Activated CD8-positive, alpha-beta memory T cell treated with anti-CD3 and anti-CD28 coated beads for 4 hours (primary cell): ENCODE measurements around the gene LYPLAL1.
"Not testable (repeated sequence)": the region's sequence is repeated elsewhere in the genome, so short reads cannot be mapped to it uniquely, and the experiment has no call there.

ENCODE experiments used
- DNase-seq, 2 donors: peaks; one replicate each; pipeline ENCODE4 v3.0.0-alpha.2; 2020; ENCODE audit warnings: low read depth in 2 of 2

LYPLAL1 gene

DNA sequence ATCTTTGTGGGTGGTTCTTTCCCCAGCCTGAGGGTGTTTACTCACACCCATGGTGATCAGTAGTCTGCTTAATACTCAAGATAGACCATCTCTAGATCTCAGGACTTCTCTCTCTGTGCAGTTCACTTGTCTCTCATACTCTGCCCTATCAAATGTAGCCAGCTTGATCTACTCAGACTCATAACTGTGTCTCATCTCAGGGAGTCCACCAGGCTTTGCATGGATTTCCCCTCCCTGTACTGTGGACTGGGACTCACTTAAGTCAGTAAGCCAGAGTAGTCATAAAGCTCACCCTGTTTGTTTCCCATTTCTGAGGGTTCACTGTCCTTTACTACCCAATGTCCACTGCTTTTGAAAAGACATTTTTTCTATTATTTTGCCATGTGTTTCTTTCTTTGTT is 41.8 kb downstream of the LYPLAL1 start:
- DNase-seq = no peak

DNA sequence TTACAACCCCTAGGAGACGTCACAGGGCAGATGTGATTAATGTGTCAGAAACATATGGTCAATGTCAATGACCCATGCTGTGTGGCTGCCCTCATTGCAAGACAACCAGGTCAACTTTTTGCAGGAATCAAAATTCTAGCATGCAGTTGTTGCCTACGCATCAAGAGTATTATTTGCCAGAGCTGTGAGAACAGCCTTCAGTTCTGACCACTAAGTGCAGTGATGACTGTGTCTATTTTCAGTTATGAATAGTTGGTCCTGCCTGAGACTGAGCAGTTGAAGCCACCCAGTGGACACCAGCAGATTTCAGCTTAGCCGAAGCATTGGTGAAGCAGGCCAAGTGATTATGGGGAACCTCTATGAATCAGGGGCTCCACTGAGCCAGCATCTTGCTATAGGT is 47.3 kb downstream of the LYPLAL1 start:
- no peak for DNase-seq

DNA sequence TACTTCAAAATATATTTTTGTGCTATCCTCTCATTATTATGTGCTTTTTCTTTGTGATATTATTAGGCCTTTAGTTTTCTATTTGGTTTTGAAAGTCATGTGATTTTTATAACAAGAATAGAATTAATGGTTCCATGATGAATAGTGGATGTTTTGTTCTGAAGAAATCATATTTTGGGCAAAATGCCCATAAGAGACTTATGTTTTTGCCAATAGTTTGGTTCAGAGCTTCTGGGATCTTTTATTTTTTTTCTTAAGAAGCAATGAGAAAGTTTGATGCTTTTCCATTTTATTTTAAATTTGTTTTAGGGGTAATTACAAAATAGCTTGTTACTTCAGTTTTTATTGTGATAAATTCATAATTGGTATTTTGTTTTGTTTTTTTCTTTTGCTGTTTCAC is 49.8 kb downstream of the LYPLAL1 start:
- no peak for DNase-seq

DNA sequence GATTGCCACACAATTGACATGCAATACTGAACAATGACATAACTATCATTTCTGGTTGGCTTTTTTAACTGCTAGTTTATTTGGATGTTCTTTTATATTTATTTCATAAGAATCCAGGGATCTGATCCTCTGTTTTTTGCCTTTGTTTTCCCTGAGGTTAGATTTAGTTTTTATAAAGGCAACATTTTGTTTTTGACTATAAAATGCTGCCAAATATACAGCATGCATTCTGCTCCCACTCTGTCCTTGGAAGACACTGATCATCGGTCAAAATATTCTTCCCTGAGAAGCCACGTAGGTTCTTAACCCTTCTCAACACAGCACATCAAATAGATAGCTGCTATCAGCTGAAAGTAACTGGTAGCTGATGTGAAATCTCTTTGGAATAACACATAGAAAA is 52.5 kb downstream of the LYPLAL1 start:
- DNase-seq = no peak

DNA sequence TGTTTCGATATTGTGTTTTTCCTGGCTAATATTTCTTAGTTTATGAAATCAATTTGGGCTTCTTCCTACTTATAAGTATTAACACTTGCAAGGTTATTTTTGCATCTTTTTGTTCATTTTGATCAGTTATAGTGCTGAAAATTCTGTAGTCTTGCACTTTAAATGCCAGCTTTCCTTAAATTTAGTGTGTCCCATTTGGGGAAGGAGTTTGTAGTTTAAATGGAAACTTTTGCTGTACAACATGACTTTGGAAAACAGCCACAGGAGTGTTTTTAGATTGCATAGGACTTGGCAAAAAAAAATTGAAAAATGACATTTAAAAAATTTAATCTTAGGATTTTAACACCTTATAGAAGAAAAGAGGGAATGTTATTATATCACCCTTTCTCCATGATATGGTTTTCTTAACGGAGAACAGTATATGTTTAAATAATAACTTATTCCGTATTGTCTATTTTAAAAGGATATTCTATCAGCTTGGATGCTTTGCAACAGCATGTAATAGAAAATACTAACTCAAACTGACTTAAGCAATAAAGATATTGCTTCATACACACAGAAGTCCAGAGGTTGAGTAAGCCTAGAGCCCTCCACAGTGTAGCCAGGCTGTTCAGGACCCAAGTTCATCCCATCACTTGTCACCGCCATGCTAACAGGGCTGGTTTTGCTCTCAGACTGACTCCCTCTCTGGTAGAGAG is 53.8 kb downstream of the LYPLAL1 start:
- DNase-seq = no peak

DNA sequence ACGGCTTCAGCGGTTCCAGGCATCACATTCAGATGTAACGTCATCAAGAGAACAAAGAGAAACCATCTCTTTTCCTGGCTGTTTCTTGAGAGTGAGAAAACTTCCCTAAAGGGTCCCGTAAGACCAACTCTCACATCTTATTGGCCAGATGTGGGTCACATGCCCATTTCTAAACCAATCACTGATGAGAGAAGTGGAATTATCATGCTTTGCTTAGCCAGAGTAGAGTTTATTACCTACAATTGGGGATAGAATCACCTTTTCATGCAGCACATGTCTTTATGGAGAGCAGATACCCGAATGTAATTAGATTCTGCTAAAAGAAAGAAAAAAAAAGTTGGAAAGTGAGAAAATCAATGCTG is 54.4 kb downstream of the LYPLAL1 start:
- no peak for DNase-seq

DNA sequence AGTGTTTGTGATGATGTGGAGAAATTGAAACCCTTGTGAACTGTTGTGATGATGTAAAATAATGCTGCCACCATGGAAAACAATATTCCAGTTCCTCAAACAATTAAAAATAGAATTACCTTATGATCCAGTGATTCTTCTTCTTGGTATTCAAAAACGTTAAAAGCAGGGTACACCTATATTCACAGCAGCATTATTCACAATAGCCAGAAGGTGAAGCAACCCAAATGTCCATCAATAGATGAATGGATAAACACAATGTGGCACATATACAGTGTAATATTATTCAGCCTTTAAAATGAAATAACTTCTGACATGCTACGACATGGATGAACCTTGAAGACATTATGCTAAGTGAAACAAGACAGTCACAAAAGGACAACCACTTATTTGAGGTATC is 59.2 kb downstream of the LYPLAL1 start:
- DNase-seq = no peak

DNA sequence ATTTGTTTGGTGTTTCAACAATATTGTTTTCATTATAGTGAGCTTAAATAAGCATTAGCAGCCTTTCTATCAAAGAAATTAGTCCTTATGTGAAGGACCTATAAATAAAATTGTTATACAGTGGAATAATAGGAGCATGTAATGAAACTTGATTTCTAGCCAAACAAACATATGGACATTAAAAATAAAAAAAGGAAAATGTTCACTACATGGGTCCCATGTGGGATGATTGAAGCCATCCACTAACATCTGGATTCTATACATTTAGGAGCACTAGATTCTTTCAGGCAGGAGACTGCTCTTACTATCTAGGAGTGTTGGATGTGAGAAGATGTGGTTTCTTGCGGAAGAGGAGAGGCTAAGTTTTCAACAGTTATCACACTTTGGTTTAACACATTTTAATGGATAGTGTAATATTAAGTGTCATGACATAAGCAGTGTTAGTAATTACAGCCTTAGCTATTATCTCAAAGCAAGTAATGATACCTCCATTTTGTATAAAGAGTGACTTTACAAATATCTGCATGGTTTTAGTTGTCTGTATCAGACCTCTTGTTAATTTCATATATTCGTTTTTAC is 62.3 kb downstream of the LYPLAL1 start:
- DNase-seq = no peak

DNA sequence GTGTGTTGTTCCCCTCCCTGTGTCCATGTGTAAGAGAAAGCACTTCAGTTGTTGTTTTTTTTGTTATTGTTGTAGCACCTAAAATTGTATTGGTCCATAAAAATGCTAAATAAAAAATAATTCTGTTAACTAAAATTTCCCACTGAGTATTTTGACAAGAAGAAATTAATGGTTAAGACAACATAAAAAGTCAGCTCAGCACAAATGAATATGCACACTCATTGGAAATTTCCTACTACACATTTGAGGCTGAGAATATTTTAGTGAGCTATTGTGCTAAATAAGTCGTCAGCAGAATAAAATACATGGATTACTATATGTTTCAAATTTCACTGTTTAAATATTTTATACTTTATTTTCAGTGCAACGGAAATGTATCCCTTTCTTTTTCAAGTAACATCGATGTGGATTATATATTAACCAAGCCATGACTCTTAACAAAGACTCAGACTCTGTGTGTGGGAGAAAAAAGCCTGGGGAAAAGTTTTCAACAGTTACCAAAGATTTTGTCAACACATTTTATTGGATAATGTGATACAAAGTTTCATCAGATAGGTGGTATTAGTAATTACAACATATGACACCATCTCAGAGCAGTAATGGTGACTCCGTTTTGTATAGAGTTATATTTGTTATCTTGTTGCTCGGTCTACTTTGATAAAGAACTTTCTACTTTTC is 63.4 kb downstream of the LYPLAL1 start:
- DNase-seq = no peak

DNA sequence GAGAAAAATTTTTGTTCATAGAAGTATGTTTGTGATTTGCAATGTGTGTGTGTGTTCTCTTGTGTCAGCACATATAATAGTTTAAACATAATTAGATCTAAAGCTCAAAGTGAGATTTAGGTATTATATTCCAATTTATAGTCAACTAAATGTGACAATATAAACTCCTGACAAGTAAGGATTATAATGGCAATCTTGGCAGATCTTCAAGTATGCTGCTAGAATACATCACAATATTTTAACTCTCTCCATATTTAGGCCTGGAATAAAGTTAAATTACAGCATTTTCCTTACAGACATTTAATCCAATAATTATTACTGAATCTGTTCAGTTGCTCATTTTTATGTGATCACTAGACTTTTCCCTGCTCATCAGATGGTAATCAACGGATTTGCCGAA is 65.8 kb downstream of the LYPLAL1 start:
- DNase-seq = no peak

DNA sequence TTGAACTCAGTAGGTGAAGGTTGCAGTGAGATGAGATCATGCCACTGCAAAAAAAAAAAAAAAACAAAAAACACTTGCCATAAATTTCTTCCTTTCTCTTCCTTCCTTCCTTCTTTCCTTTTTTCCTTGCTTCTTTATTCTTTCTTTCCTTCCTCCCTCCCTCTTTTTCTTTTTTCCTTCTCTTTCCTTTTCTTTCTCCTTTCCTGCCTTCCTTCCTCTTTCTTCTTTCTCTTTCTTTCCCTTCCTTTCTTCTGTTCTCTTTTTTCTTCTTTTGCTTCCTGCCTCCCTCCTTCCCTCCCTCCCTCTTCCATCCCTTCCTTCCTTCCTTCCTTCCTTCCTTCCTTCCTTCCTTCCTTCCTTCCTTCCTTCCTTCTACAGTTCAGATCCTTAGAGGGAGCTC is 71.2 kb downstream of the LYPLAL1 start:
- DNase-seq = no peak

DNA sequence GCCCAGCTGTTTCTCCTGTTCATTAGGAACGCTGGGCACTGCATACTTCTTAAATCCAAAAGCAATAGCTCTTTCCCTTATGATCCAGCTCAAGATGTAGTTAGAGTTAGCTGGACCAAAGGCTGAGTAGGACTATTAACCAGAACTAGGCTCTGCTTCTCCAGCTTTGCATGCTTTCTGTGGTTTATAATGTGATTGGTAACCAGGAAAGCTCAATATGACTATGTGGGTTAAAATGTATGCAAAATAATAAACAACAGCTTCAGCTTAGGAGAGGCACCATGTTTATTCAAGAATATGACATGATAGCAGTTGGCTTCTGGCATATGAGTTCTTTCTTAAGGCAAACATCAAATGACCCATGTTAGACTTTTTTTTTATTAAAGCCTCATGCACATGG is 73.8 kb downstream of the LYPLAL1 start:
- no peak for DNase-seq

DNA sequence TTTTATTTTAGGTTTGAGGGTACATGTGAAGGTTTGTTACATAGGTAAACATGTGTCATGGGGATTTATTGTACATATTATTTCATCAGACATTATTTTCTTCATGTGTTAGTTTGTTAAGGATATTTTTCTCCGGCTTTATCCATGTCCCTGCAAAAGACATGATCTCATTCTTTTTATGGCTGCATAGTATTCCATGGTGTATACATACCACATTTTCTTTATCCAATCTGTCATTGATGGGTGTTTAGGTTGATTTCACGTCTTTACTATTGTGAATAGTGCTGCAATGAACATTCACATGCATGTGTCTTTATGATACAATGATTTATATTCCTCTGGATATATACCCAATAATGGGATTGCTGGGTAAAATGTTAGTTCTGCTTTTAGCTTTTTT is 76.8 kb downstream of the LYPLAL1 start:
- DNase-seq = not testable (repeated sequence)

DNA sequence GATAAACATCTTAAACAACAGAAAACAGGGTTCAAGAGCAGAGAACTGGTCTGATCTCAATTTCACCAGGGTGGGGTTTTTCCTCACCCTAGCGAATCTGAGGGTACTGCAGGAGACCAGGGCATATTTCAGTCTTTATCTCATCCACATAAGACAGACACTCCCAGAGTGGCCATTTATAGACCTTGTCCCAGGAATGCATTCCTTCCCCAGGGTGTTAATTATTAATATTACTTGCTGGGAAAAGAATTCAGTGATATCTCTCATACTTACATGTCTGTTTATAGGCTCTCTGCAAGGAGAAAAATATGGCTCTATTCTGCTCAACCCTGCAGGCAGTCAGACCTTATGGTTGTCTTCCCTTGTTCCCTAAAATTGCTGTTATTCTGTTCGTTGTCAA is 84.1 kb downstream of the LYPLAL1 start:
- DNase-seq = no peak

DNA sequence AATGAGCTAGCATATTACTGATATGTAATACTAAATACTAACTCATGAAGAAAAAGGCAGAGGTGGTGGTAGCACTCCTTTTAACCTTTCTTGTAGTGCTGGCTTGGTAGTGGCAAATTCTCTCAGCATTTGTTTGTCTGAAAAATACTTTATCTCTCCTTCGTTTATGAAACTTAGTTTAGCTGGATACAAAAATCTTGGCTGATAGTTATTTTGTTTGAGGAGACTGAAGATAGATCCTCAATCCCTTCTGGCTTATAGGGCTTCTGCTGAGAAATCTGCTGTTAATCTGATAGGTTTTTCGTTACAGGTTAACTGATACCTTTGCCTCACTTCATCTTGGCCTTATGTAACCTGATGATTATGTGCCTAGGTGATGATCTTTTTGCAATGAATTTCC is 87.8 kb downstream of the LYPLAL1 start:
- no peak for DNase-seq
